Measurements from ENCODE around the gene CST6. TPM values are rescaled to one million over a fixed set of nuclear protein-coding genes. Genes with fewer than 3 reads are reported as not detected.
A peak's percentile ranks its signal among the peaks of the same experiment; 100 is the strongest.

Gene CST6
- total and polyA plus RNA-seq, 2 experiments from 2014 or later: 4.2 to 8.3 TPM

DNA sequence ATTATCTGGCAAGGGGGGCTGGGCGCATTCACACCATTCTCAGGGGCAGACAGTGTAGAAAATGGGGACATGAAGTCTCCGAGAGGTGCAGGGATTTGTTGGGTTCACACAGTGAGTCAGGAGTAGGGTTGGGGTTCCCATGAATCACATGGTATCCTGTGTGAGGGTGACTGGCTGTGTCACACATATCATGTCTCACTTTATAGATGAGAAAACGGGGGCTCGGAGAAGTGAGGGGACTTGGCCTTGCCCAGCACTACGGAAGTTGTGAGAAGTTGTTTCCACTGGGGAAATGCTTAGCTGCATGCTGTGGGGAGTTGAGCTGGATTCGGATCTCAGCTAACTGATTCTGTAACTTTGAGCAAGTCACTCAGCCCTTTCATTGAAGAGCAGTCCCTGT is 32.9 kb downstream of the CST6 start:
- H3K4me3 ChIP-seq: no peak overlapping the region
- Mint-ChIP-seq H3K27me3 (ENCODE audit: insufficient read depth, low read depth, poor library complexity) (peaks cover 6% of the 10 kb centered on the region), H3K4me1 (peaks cover 30% of the 10 kb centered on the region), H3K4me3 (no peak overlapping the region; the same call in 2 of the 3 replicates), H3K36me3 (ENCODE audit: low read depth) (peaks cover 24% of the 10 kb centered on the region), H3K27ac (peak overlapping the region; percentile 76; the same call in 1 of the 2 replicates), H3K9me3 (no peaks in the 10 kb centered on the region; the same call in 2 of the 3 replicates)
- H3K36me3 ChIP-seq (ENCODE audit: insufficient read depth): no peaks in the 10 kb centered on the region
- DNase-seq (ENCODE audit: low spot score): no peak
- no peak overlapping the region for H3K27ac ChIP-seq (ENCODE audit: low read depth)
- no peak overlapping the region for H2AFZ ChIP-seq
- H4K20me1 ChIP-seq (replicated peaks; ENCODE audit: insufficient read depth): no peaks in the 10 kb centered on the region; the same call in none of the 2 replicates
- peaks cover 7% of the 10 kb centered on the region; the same call in 1 of the 2 replicates for H3K4me1 ChIP-seq (ENCODE audit: insufficient read depth)
- H3K27me3 ChIP-seq (ENCODE audit: insufficient read depth): no peaks in the 10 kb centered on the region
- 0 out of 2 replicates have a peak, but pooled peaks cover 4% of the 10 kb centered on the region for H3K79me2 ChIP-seq (replicated peaks; ENCODE audit: insufficient read depth)
- TF ChIP-seq, protein P1, sequence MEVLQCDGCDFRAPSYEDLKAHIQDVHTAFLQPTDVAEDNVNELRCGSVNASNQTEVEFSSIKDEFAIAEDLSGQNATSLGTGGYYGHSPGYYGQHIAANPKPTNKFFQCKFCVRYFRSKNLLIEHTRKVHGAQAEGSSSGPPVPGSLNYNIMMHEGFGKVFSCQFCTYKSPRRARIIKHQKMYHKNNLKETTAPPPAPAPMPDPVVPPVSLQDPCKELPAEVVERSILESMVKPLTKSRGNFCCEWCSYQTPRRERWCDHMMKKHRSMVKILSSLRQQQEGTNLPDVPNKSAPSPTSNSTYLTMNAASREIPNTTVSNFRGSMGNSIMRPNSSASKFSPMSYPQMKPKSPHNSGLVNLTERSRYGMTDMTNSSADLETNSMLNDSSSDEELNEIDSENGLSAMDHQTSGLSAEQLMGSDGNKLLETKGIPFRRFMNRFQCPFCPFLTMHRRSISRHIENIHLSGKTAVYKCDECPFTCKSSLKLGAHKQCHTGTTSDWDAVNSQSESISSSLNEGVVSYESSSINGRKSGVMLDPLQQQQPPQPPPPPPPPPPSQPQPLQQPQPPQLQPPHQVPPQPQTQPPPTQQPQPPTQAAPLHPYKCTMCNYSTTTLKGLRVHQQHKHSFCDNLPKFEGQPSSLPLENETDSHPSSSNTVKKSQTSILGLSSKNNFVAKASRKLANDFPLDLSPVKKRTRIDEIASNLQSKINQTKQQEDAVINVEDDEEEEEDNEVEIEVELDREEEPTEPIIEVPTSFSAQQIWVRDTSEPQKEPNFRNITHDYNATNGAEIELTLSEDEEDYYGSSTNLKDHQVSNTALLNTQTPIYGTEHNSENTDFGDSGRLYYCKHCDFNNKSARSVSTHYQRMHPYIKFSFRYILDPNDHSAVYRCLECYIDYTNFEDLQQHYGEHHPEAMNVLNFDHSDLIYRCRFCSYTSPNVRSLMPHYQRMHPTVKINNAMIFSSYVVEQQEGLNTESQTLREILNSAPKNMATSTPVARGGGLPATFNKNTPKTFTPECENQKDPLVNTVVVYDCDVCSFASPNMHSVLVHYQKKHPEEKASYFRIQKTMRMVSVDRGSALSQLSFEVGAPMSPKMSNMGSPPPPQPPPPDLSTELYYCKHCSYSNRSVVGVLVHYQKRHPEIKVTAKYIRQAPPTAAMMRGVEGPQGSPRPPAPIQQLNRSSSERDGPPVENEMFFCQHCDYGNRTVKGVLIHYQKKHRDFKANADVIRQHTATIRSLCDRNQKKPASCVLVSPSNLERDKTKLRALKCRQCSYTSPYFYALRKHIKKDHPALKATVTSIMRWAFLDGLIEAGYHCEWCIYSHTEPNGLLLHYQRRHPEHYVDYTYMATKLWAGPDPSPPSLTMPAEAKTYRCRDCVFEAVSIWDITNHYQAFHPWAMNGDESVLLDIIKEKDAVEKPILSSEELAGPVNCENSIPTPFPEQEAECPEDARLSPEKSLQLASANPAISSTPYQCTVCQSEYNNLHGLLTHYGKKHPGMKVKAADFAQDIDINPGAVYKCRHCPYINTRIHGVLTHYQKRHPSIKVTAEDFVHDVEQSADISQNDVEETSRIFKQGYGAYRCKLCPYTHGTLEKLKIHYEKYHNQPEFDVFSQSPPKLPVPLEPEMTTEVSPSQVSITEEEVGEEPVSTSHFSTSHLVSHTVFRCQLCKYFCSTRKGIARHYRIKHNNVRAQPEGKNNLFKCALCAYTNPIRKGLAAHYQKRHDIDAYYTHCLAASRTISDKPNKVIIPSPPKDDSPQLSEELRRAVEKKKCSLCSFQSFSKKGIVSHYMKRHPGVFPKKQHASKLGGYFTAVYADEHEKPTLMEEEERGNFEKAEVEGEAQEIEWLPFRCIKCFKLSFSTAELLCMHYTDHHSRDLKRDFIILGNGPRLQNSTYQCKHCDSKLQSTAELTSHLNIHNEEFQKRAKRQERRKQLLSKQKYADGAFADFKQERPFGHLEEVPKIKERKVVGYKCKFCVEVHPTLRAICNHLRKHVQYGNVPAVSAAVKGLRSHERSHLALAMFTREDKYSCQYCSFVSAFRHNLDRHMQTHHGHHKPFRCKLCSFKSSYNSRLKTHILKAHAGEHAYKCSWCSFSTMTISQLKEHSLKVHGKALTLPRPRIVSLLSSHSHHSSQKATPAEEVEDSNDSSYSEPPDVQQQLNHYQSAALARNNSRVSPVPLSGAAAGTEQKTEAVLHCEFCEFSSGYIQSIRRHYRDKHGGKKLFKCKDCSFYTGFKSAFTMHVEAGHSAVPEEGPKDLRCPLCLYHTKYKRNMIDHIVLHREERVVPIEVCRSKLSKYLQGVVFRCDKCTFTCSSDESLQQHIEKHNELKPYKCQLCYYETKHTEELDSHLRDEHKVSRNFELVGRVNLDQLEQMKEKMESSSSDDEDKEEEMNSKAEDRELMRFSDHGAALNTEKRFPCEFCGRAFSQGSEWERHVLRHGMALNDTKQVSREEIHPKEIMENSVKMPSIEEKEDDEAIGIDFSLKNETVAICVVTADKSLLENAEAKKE (CRISPR knock-in tag; IDR thresholded peaks at IDR 0.05): no peak
- TF ChIP-seq POLR2AphosphoS5 (IDR thresholded peaks at IDR 0.05; ENCODE audit: low read depth) (no peak), STAT1 (IDR thresholded peaks at IDR 0.05; ENCODE audit: unreplicated experiment) (no peak), EZH2phosphoT487 (IDR thresholded peaks at IDR 0.05; ENCODE audit: unreplicated experiment) (no peak), REST (IDR thresholded peaks at IDR 0.05; ENCODE audit: unreplicated experiment) (no peak)
- TF ChIP-seq, protein P2, sequence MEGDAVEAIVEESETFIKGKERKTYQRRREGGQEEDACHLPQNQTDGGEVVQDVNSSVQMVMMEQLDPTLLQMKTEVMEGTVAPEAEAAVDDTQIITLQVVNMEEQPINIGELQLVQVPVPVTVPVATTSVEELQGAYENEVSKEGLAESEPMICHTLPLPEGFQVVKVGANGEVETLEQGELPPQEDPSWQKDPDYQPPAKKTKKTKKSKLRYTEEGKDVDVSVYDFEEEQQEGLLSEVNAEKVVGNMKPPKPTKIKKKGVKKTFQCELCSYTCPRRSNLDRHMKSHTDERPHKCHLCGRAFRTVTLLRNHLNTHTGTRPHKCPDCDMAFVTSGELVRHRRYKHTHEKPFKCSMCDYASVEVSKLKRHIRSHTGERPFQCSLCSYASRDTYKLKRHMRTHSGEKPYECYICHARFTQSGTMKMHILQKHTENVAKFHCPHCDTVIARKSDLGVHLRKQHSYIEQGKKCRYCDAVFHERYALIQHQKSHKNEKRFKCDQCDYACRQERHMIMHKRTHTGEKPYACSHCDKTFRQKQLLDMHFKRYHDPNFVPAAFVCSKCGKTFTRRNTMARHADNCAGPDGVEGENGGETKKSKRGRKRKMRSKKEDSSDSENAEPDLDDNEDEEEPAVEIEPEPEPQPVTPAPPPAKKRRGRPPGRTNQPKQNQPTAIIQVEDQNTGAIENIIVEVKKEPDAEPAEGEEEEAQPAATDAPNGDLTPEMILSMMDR (conservative IDR thresholded peaks at IDR 0.05; ENCODE audit: low read depth in 2 of 2): no peak
- H3F3A ChIP-seq (replicated peaks; ENCODE audit: low read depth): peaks cover 8% of the 10 kb centered on the region; the same call in 1 of the 2 replicates
- ATAC-seq: no peak
- H3K9me2 ChIP-seq (ENCODE audit: insufficient read depth): no peaks in the 10 kb centered on the region
- H3K4me2 ChIP-seq: no peak overlapping the region
